BLaER1 (cell line): ENCODE measurements around the gene CX3CL1.
A peak's percentile ranks its signal among the peaks of the same experiment; 100 is the strongest.

Source experiments
- H3K27ac ChIP-seq: shearing (Covaris generic); formaldehyde crosslinking; 2 replicates; pipeline ENCODE4 v1.8.1; 2022
- H3K27me3 ChIP-seq: shearing (Covaris generic); formaldehyde crosslinking; 2 replicates; pipeline ENCODE4 v1.8.1; 2022
- H3K36me3 ChIP-seq: shearing (Covaris generic); formaldehyde crosslinking; 2 replicates; pipeline ENCODE4 v1.8.1; 2022
- H3K4me1 ChIP-seq: shearing (Covaris generic); formaldehyde crosslinking; 2 replicates; pipeline ENCODE4 v1.8.1; 2022
- H3K4me2 ChIP-seq: shearing (Covaris generic); formaldehyde crosslinking; 2 replicates; pipeline ENCODE4 v1.8.1; 2022
- H3K4me3 ChIP-seq: shearing (Covaris generic); formaldehyde crosslinking; 2 replicates; pipeline ENCODE4 v1.8.1; 2022
- H3K9ac ChIP-seq: shearing (Covaris generic); formaldehyde crosslinking; 2 replicates; pipeline ENCODE4 v1.8.1; 2022
- H3K9me3 ChIP-seq: shearing (Covaris generic); formaldehyde crosslinking; 2 replicates; pipeline ENCODE4 v1.8.1; 2022
- H4K20me1 ChIP-seq: shearing (Covaris generic); formaldehyde crosslinking; 2 replicates; pipeline ENCODE4 v1.8.1; 2022
- Cebpa-rat ChIP-seq: shearing (Covaris generic); IDR thresholded peaks from 2 replicates; pipeline ENCODE4 v1.8.1; 2022

CX3CL1 gene

GRCh38 chr16:57381791-57382534 lies 9.7 kb downstream of the CX3CL1 start:
- Histone ChIP-seq H3K4me1 (peaks cover 77% of the 10 kb centered on the region), H3K27ac (no peak overlapping the region), H3K9ac (no peak overlapping the region)

GRCh38 chr16:57382535-57383275 lies 10.4 kb downstream of the CX3CL1 start:
- peaks cover 11% of the 10 kb centered on the region; the same call in 1 of the 2 replicates for H4K20me1 ChIP-seq
- peaks cover 15% of the 10 kb centered on the region for H3K27me3 ChIP-seq
- H3K4me3 ChIP-seq = no peak overlapping the region
- H3K27ac ChIP-seq = no peak overlapping the region
- H3K4me2 ChIP-seq = peak overlapping the region; percentile 57
- no peaks in the 10 kb centered on the region for H3K9me3 ChIP-seq
- TF ChIP-seq Cebpa-rat = no peak
- H3K36me3 ChIP-seq = no peaks in the 10 kb centered on the region
- H3K9ac ChIP-seq = no peak overlapping the region
- H3K4me1 ChIP-seq = peaks cover 77% of the 10 kb centered on the region

More at GRCh38 chr16:57381791-57382534, 9.7 kb downstream of the CX3CL1 start:
- Histone ChIP-seq H3K4me3 (no peak overlapping the region), H3K9me3 (no peaks in the 10 kb centered on the region), H4K20me1 (peaks cover 11% of the 10 kb centered on the region; the same call in 1 of the 2 replicates), H3K4me2 (peak overlapping the region; percentile 57), H3K27me3 (peaks cover 15% of the 10 kb centered on the region), H3K36me3 (no peaks in the 10 kb centered on the region)
- no peak for TF ChIP-seq Cebpa-rat

GRCh38 chr16:57383276-57384247 lies 11.3 kb downstream of the CX3CL1 start:
- Histone ChIP-seq H3K4me1 (peaks cover 68% of the 10 kb centered on the region), H3K9ac (no peak overlapping the region), H3K4me3 (no peak overlapping the region), H3K4me2 (peak overlapping the region; percentile 71), H3K9me3 (no peaks in the 10 kb centered on the region), H3K36me3 (no peaks in the 10 kb centered on the region), H3K27me3 (peaks cover 15% of the 10 kb centered on the region), H4K20me1 (peaks cover 11% of the 10 kb centered on the region; the same call in 1 of the 2 replicates), H3K27ac (no peak overlapping the region)
- no peak for TF ChIP-seq Cebpa-rat

- Histone ChIP-seq H3K4me2 (peak overlapping the region; percentile 71), H3K9me3 (no peaks in the 10 kb centered on the region), H3K36me3 (no peaks in the 10 kb centered on the region), H3K4me1 (peaks cover 67% of the 10 kb centered on the region), H3K4me3 (no peak overlapping the region), H3K9ac (no peak overlapping the region), H3K27ac (no peak overlapping the region), H3K27me3 (peaks cover 15% of the 10 kb centered on the region), H4K20me1 (peaks cover 11% of the 10 kb centered on the region; the same call in 1 of the 2 replicates)
- TF ChIP-seq Cebpa-rat = no peak
These were observed 12.2 kb downstream of the CX3CL1 start for GRCh38 chr16:57384248-57385070.

- no peak for TF ChIP-seq Cebpa-rat
These were observed 12.8 kb downstream of the CX3CL1 start for GRCh38 chr16:57385083-57385482.

GRCh38 chr16:57386381-57386951 lies 14.2 kb downstream of the CX3CL1 start:
- Histone ChIP-seq H3K4me1 (peaks cover 68% of the 10 kb centered on the region), H3K27ac (no peak overlapping the region), H3K9ac (no peak overlapping the region), H3K4me3 (no peak overlapping the region), H3K4me2 (peak overlapping the region; percentile 71), H4K20me1 (peaks cover 11% of the 10 kb centered on the region; the same call in 1 of the 2 replicates), H3K9me3 (no peaks in the 10 kb centered on the region), H3K27me3 (peaks cover 15% of the 10 kb centered on the region), H3K36me3 (no peaks in the 10 kb centered on the region)
- TF ChIP-seq Cebpa-rat = no peak

More at GRCh38 chr16:57385083-57385482, 12.8 kb downstream of the CX3CL1 start:
- Histone ChIP-seq H3K27ac (no peak overlapping the region), H3K4me2 (peak overlapping the region; percentile 71), H3K27me3 (peaks cover 15% of the 10 kb centered on the region), H3K4me1 (peaks cover 67% of the 10 kb centered on the region), H3K9ac (no peak overlapping the region), H3K9me3 (no peaks in the 10 kb centered on the region), H3K4me3 (no peak overlapping the region), H3K36me3 (no peaks in the 10 kb centered on the region), H4K20me1 (peaks cover 11% of the 10 kb centered on the region; the same call in 1 of the 2 replicates)

- no peak for TF ChIP-seq Cebpa-rat
- no peak overlapping the region for H3K27ac ChIP-seq
- H3K9me3 ChIP-seq = no peaks in the 10 kb centered on the region
- H3K27me3 ChIP-seq = peaks cover 3% of the 10 kb centered on the region
- H3K4me1 ChIP-seq = peaks cover 55% of the 10 kb centered on the region
- peaks cover 11% of the 10 kb centered on the region; the same call in 1 of the 2 replicates for H4K20me1 ChIP-seq
- no peak overlapping the region for H3K9ac ChIP-seq
- peak overlapping the region; percentile 71 for H3K4me2 ChIP-seq
- no peak overlapping the region for H3K4me3 ChIP-seq
- no peaks in the 10 kb centered on the region for H3K36me3 ChIP-seq
These were observed 15.5 kb downstream of the CX3CL1 start for GRCh38 chr16:57387598-57388354.
